ENCODE measurements around the gene KANK2.

The KANK2 gene

GRCh38 chr19:11227195-11227886 lies 30.0 kb upstream of the KANK2 start:
- Histone ChIP-seq H3K4me3 (ENCODE audit: low read length) (no peak overlapping the region), H3K79me2 (ENCODE audit: control insufficient read depth, low read length) (no peaks in the 10 kb centered on the region), H3F3A (ENCODE audit: control insufficient read depth, insufficient read depth) (no peaks in the 10 kb centered on the region), H4K20me1 (ENCODE audit: control insufficient read depth, insufficient read depth, low read depth, low read length) (no peaks in the 10 kb centered on the region), H3K36me3 (ENCODE audit: control insufficient read depth, low read length) (peaks cover 9% of the 10 kb centered on the region), H3K27ac (ENCODE audit: low read depth, low read length) (no peak overlapping the region), H3K9me3 (ENCODE audit: control insufficient read depth, insufficient read depth, low read length) (no peaks in the 10 kb centered on the region), H3K4me2 (ENCODE audit: low read length) (no peak overlapping the region), H3K9me2 (replicated peaks; ENCODE audit: control insufficient read depth, low read length) (no peaks in the 10 kb centered on the region), H3K27me3 (ENCODE audit: control insufficient read depth, low read length) (no peaks in the 10 kb centered on the region), H3K4me1 (ENCODE audit: control insufficient read depth, low read length) (peaks cover 14% of the 10 kb centered on the region)
- TF ChIP-seq CTCF (IDR thresholded peaks at IDR 0.05; ENCODE audit: low read depth, low read length, poor library complexity, severe bottlenecking) (peak; percentile 77), EZH2phosphoT487 (IDR thresholded peaks at IDR 0.05; ENCODE audit: borderline replicate concordance, low read length) (no peak)

- Histone ChIP-seq H3K36me3 (ENCODE audit: control insufficient read depth, low read length) (peaks cover 6% of the 10 kb centered on the region), H3K9me2 (replicated peaks; ENCODE audit: control insufficient read depth, low read length) (no peaks in the 10 kb centered on the region), H3K4me2 (ENCODE audit: low read length) (no peak overlapping the region), H3K27me3 (ENCODE audit: control insufficient read depth, low read length) (no peaks in the 10 kb centered on the region), H3K9me3 (ENCODE audit: control insufficient read depth, insufficient read depth, low read length) (no peaks in the 10 kb centered on the region), H3K4me1 (ENCODE audit: control insufficient read depth, low read length) (peaks cover 9% of the 10 kb centered on the region), H3K79me2 (ENCODE audit: control insufficient read depth, low read length) (no peaks in the 10 kb centered on the region), H3F3A (ENCODE audit: control insufficient read depth, insufficient read depth) (no peaks in the 10 kb centered on the region), H4K20me1 (ENCODE audit: control insufficient read depth, insufficient read depth, low read depth, low read length) (no peaks in the 10 kb centered on the region), H3K4me3 (ENCODE audit: low read length) (no peak overlapping the region), H3K27ac (ENCODE audit: low read depth, low read length) (no peak overlapping the region)
- TF ChIP-seq CTCF (IDR thresholded peaks at IDR 0.05; ENCODE audit: low read depth, low read length, poor library complexity, severe bottlenecking): no peak
- TF ChIP-seq EZH2phosphoT487 (IDR thresholded peaks at IDR 0.05; ENCODE audit: borderline replicate concordance, low read length): no peak
Observed at GRCh38 chr19:11226716-11227166, 29.4 kb upstream of the KANK2 start.

GRCh38 chr19:11225815-11226214 lies 28.5 kb upstream of the KANK2 start:
- no peak for TF ChIP-seq EZH2phosphoT487 (IDR thresholded peaks at IDR 0.05; ENCODE audit: borderline replicate concordance, low read length)
- Histone ChIP-seq H3K4me3 (ENCODE audit: low read length) (no peak overlapping the region), H3K79me2 (ENCODE audit: control insufficient read depth, low read length) (no peaks in the 10 kb centered on the region), H3K9me3 (ENCODE audit: control insufficient read depth, insufficient read depth, low read length) (no peaks in the 10 kb centered on the region), H3K36me3 (ENCODE audit: control insufficient read depth, low read length) (peaks cover 8% of the 10 kb centered on the region), H3K9me2 (replicated peaks; ENCODE audit: control insufficient read depth, low read length) (no peaks in the 10 kb centered on the region), H3K4me2 (ENCODE audit: low read length) (no peak overlapping the region), H3K27me3 (ENCODE audit: control insufficient read depth, low read length) (no peaks in the 10 kb centered on the region), H4K20me1 (ENCODE audit: control insufficient read depth, insufficient read depth, low read depth, low read length) (no peaks in the 10 kb centered on the region), H3K4me1 (ENCODE audit: control insufficient read depth, low read length) (peaks cover 4% of the 10 kb centered on the region; the same call in 1 of the 2 replicates), H3F3A (ENCODE audit: control insufficient read depth, insufficient read depth) (no peaks in the 10 kb centered on the region), H3K27ac (ENCODE audit: low read depth, low read length) (no peak overlapping the region)

GRCh38 chr19:11225172-11225571 lies 27.8 kb upstream of the KANK2 start:
- H3K9me2 ChIP-seq (replicated peaks; ENCODE audit: control insufficient read depth, low read length): no peaks in the 10 kb centered on the region
- H3K4me1 ChIP-seq (ENCODE audit: control insufficient read depth, low read length): peaks cover 4% of the 10 kb centered on the region; the same call in 1 of the 2 replicates
- no peak overlapping the region for H3K4me2 ChIP-seq (ENCODE audit: low read length)
- no peaks in the 10 kb centered on the region for H3K79me2 ChIP-seq (ENCODE audit: control insufficient read depth, low read length)
- no peak overlapping the region for H3K4me3 ChIP-seq (ENCODE audit: low read length)
- H3K36me3 ChIP-seq (ENCODE audit: control insufficient read depth, low read length): peaks cover 8% of the 10 kb centered on the region
- no peaks in the 10 kb centered on the region for H3K27me3 ChIP-seq (ENCODE audit: control insufficient read depth, low read length)
- H4K20me1 ChIP-seq (ENCODE audit: control insufficient read depth, insufficient read depth, low read depth, low read length): no peaks in the 10 kb centered on the region
- H3F3A ChIP-seq (ENCODE audit: control insufficient read depth, insufficient read depth): no peaks in the 10 kb centered on the region
- no peaks in the 10 kb centered on the region for H3K9me3 ChIP-seq (ENCODE audit: control insufficient read depth, insufficient read depth, low read length)
- no peak overlapping the region for H3K27ac ChIP-seq (ENCODE audit: low read depth, low read length)
- TF ChIP-seq EZH2phosphoT487 (IDR thresholded peaks at IDR 0.05; ENCODE audit: borderline replicate concordance, low read length) (no peak), CTCF (IDR thresholded peaks at IDR 0.05; ENCODE audit: low read depth, low read length, poor library complexity, severe bottlenecking) (no peak)
